Ovary (tissue), 3 donors: ENCODE measurements around the gene TSPAN8.

Experiments used
- EP300 ChIP-seq: sonication (generic); formaldehyde crosslinking; IDR thresholded peaks from one replicate; pipeline ENCODE4 v1.6.1; 2017; ENCODE audit warnings: antibody characterized with exemption
- TF ChIP-seq, protein P1 (sequence below), 3 donors: fragments of 450-650 bp in 2 of 3; fragments of 200-600 bp in 1 of 3; IDR thresholded peaks; one replicate each; pipeline versions ENCODE4 v1.5.1 to v1.8.0; 2016 to 2022; ENCODE audit warnings: antibody characterized with exemption in 3 of 3, mild to moderate bottlenecking in 1 of 3
- donor health status: DM: no; HTN: no; CAD: no.

GRCh38 chr12:71197460-71197859, 39.7 kb upstream of the TSPAN8 start:
- TF ChIP-seq, protein P1, sequence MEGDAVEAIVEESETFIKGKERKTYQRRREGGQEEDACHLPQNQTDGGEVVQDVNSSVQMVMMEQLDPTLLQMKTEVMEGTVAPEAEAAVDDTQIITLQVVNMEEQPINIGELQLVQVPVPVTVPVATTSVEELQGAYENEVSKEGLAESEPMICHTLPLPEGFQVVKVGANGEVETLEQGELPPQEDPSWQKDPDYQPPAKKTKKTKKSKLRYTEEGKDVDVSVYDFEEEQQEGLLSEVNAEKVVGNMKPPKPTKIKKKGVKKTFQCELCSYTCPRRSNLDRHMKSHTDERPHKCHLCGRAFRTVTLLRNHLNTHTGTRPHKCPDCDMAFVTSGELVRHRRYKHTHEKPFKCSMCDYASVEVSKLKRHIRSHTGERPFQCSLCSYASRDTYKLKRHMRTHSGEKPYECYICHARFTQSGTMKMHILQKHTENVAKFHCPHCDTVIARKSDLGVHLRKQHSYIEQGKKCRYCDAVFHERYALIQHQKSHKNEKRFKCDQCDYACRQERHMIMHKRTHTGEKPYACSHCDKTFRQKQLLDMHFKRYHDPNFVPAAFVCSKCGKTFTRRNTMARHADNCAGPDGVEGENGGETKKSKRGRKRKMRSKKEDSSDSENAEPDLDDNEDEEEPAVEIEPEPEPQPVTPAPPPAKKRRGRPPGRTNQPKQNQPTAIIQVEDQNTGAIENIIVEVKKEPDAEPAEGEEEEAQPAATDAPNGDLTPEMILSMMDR (IDR thresholded peaks at IDR 0.05): no peak
- no peak for TF ChIP-seq EP300
